ENCODE measurements around the gene TRPT1.

Gene TRPT1

DNA sequence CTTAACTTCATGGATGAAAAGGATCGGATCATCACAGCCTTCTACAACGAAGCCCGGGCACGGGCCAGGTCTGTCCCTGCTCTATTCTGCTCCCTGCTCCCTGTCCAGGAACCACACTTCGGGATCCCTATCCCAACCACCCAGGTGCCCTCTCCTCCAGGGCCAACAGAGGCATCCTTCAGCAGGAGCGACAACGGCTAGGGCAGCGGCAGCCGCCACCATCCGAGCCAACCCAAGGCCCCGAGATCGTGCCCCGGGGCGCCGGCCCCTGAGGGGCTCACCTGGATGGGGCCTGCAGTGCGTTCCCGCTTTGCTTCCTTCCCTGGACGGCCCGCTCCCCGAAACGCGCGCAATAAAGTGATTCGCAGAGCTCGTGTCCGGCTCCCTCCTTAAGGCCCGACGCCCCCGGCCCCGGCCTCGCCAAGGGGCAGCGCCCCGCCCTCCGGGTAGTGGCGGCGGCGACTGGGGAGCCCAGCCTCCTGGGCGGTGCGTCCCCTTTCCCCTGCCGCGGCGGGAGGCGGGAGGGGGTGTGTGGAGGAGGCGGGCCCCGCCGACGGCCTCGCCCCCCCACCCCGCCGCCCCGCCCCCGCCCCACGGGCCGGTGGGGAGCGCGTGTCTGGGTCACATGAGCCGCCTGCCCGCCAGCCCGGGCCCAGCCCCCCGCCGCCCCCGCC, 8.1 kb upstream of the TRPT1 start, which contains the start of gene VEGFB:
Gene VEGFB, plus strand, starts transcription at position 672 of the 674 bp plus-strand sequence. CDS start 250 bp downstream, outside the sequence.
- peak within 1 kb of the TSS; percentile 71 for H3K4me3 ChIP-seq (ENCODE audit: low read depth, low read length)
- DNase-seq (ENCODE audit: low read depth) = no peak

DNA sequence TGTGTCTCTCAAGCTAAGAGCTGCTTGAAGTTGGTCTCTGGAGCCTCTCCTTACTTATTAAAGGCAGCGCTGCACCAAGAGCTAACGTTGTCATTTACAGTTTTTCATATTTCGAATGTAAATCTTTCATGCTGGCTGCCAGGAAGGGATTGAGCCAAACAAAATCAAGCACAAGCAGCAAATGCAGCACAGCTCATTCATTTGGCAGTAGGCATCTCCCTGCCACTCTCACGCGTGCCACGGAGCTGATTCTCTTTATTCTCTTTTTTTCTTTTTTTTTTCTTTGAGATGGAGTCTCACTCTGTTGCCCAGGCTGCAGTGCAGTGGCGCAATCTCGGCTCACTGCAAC, 7.0 kb upstream of the TRPT1 start:
- DNase-seq (ENCODE audit: low read depth) = no peak
- no peak overlapping the region for H3K4me3 ChIP-seq (ENCODE audit: low read depth, low read length)

DNA sequence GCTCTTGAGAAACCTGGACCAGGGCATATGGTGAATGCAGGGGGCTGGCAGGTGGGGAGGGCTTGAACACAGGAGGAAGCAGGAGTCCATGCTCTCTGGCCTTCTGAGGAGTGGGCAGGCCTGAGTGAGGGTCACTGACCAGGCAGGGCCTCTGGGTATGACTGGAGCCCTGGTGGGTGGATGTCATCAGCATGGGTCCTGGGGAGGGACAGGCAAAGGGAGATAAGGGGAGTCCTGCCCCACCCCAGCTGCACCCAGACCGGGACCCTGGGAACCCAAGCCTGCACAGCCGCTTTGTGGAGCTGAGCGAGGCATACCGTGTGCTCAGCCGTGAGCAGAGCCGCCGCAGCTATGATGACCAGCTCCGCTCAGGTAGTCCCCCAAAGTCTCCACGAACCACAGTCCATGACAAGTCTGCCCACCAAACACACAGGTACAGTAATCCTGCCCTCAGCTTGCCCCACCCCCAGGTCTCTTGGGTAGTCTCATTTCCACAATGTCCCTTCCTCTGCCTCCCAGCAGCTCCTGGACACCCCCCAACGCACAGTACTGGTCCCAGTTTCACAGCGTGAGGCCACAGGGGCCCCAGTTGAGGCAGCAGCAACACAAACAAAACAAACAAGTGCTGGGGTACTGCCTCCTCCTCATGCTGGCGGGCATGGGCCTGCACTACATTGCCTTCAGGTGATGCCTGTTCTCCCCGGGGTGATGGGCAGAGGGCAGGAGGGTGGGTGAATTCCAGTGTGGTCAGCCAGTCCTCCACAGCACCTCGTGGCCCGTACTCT, 6.4 kb upstream of the TRPT1 start:
- DNase-seq (ENCODE audit: low read depth) = no peak
- H3K4me3 ChIP-seq (ENCODE audit: low read depth, low read length) = no peak overlapping the region

DNA sequence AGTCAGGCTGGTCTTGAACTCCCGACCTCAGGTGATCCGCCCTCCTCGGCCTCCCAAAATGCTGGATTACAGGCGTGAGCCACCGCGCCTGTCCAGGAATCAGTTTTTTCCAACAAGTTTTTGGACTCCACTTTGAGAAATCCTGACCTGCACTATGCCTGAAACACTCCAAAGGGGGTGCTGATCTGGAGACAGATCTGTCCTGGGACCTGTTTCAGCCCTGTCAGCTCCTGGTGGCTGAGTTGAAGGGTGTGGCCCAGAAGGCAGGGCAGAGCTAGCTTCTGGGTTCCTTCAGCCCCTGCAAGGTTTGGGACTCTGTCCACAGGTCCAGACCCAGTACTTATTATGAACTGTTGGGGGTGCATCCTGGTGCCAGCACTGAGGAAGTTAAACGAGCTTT, 5.6 kb upstream of the TRPT1 start:
- no peak for DNase-seq (ENCODE audit: low read depth)

DNA sequence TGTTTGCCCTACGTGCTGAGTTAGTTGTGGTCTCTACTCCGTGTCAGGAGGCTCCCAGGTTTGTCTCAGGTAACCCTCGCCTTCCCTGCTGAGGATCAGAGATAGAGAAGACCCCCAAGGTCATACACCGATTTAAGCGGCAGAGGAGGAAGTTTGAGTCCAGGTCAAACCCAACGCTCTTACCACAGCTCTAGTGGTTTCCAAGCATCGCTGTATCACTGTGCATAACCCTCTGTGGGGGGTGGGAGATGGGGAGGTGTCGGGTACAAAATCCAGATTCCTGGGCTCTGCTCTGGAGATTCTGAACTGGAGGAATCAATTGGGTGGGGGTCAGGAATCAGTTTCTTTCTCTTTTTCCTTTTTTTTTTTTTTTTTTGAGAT, 5.0 kb upstream of the TRPT1 start:
- DNase-seq (ENCODE audit: low read depth) = no peak
- peak overlapping the region; percentile 73 for H3K4me3 ChIP-seq (ENCODE audit: low read depth, low read length)

More for the DNA sequence above, 5.6 kb upstream of the TRPT1 start:
- no peak overlapping the region for H3K4me3 ChIP-seq (ENCODE audit: low read depth, low read length)

DNA sequence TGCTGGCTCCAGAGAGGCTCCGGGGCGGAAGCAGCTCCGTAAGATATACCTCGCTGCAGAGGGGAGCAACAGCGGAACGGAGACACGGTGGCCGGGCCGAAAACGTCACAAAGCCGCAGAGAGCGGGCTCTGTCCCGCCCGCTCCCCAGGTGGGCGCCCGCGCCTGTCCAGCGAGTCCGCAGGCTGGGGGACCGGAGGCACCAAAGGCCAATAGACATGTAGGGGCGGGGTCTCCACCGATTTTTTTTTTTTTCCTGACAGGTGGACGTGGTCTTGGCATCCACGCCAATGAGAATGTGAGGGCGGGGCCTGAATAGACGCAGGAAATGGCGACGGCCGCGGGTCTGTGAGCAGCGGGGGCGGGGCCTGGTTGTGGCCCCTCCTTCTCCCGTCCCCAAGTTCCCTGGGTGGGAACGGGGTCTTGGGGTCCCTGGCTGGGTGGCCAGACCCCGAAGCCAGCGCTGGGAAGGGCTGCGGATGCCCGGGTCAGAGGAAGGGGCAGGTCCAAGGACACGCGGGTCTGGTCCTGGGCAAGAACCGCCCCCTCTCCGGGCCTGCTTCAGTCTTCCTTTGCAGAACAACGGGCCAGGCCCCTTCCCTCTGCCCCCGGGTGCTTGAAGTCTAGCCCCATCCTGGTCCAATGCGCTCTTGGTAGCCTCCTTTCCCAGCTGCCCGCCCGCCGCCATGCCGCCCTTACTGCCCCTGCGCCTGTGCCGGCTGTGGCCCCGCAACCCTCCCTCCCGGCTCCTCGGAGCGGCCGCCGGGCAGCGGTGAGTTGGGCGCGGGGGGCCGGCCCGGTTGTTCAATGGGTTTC, 4.4 kb upstream of the TRPT1 start, which contains the start of gene DNAJC4:
Gene DNAJC4, plus strand, starts transcription at position 378 of the 814 bp plus-strand sequence. Its CDS starts 307 bp downstream, at position 685.
- peak within 1 kb of the TSS; percentile 73 for H3K4me3 ChIP-seq (ENCODE audit: low read depth, low read length)
- no peak for DNase-seq (ENCODE audit: low read depth)

DNA sequence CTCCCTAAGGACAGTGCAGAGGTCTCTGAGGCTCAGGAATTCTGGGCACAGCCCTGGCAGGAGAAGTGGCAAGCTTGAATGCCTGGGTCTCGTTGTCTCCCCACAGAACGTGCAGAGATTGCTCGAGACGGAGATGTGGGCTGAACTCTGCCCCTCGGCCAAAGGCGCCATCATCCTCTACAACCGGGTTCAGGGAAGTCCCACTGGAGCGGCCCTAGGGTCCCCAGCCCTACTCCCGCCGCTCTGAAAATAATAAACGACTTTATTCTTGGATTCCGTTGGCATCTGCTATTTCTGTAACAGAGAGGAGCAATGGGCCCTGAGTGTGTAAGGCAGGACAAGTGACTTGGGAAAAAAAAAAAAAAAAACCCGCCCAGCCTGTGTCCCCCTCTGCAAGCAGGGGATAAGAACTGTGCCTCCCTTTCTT, 3.8 kb upstream of the TRPT1 start:
- H3K4me3 ChIP-seq (ENCODE audit: low read depth, low read length) = peak overlapping the region; percentile 73
- DNase-seq (ENCODE audit: low read depth) = no peak

DNA sequence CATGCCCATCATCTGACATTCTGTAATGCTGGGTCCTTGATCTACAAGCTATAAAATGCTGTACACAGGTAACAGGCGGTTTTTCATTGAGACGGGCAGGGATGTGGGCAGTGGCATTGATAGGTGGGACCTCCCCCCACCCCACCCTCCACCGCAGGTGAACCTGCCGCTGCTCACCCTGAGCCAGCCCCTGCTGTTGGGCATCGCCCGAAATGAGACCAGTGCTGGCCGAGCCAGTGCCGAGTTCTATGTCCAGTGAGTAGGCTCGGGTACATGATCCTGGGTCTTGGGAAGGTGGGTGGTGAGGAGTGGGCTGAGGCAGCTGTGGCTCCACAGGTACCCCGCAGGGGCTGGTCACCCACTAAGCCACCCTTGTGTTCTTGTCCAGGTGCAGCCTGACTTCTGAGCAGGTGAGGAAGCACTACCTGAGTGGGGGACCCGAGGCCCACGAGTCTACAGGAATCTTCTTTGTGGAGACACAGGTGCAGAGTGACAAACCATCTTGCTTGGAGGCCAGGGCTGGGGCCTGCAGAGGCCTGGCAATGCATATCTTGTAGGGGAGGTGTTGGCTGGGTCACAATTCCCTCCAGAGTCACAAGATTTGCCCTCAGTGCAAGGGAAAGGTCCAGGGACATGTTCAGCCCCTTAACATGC, 3.2 kb upstream of the TRPT1 start:
- no peak overlapping the region for H3K4me3 ChIP-seq (ENCODE audit: low read depth, low read length)
- DNase-seq (ENCODE audit: low read depth) = no peak

DNA sequence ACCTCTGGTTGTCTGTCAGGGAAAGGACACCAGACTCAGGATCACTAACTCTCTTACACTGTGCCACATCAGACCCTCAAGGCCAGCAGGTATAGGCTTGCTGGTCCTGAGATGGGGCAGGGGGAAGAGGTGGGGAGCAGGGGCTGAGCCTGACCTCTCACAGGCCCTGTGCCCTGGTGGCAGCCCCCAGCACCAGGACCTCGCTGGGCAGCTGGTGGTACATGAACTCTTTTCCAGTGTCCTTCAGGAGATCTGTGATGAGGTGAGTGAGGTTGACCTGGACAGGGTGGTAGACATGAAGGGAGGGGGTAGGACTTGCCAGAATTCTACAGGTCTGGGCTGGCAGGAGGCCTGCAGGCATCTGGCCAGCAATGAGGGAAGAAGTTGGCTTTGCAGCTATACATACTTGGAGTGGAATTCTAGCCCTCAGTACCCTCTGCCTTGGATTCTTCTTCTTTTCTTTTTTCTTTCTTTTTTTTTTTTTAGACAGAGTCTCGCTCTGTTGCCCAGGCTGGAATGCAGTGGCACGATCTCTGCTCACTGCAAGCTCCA, 1.5 kb upstream of the TRPT1 start:
- peak overlapping the region; percentile 74 for H3K4me3 ChIP-seq (ENCODE audit: low read depth, low read length)
- DNase-seq (ENCODE audit: low read depth) = no peak

DNA sequence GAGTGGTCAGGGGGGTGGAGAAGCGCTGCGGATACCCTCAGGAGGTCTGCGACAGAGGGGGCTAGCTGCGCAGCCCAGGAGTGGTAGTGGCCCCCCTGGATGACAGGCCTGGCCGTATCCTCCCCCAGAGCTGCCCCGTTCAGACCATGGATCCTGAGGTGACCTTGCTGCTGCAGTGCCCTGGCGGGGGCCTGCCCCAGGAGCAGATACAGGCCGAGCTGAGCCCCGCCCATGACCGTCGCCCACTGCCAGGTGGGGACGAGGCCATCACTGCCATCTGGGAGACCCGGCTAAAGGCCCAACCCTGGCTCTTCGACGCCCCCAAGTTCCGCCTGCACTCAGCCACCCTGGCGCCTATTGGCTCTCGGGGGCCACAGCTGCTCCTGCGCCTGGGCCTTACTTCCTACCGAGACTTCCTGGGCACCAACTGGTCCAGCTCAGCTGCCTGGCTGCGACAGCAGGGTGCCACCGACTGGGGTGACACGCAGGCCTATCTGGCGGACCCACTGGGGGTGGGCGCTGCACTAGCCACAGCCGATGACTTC, 593 bp upstream of the TRPT1 start:
- no peak for DNase-seq (ENCODE audit: low read depth)
- peak overlapping the region; percentile 74 for H3K4me3 ChIP-seq (ENCODE audit: low read depth, low read length)

DNA sequence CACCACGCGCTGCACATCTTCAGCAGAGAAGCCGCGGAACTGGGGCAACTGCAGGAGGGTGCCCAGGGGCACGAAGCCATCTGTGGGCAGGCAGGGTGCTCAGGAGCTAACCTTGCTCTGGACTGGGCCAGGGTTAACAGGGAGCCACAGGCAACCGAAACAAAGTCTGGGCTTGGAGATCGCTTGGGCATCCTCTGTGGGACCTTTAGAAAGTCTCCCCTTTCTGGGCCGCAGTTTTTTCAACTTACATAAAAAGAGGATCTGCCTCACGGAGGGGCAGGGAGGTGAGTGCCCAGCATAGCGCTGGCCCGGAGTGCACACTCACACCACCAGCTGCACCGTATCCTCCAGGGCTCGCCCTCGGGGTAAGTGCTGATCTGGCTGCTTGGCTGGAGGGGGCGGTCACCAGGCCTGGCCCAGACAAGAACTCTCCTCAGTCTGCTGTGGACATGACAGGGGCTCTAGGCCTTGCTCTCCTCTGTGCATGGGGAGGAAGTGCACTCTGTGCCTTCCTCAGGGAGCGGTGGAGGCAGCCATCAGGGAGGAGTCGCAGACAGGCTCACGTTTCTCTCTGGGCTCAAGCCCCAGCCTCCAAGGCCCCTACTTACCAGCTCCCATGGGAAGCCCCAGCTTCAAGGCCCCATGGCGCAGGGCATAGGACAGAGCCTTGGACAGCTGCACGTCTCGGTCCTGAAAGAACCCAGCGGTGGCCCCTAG, 937 bp downstream of the TRPT1 start:
- DNase-seq (ENCODE audit: low read depth) = no peak
- H3K4me3 ChIP-seq (ENCODE audit: low read depth, low read length) = peak overlapping the region; percentile 74

DNA sequence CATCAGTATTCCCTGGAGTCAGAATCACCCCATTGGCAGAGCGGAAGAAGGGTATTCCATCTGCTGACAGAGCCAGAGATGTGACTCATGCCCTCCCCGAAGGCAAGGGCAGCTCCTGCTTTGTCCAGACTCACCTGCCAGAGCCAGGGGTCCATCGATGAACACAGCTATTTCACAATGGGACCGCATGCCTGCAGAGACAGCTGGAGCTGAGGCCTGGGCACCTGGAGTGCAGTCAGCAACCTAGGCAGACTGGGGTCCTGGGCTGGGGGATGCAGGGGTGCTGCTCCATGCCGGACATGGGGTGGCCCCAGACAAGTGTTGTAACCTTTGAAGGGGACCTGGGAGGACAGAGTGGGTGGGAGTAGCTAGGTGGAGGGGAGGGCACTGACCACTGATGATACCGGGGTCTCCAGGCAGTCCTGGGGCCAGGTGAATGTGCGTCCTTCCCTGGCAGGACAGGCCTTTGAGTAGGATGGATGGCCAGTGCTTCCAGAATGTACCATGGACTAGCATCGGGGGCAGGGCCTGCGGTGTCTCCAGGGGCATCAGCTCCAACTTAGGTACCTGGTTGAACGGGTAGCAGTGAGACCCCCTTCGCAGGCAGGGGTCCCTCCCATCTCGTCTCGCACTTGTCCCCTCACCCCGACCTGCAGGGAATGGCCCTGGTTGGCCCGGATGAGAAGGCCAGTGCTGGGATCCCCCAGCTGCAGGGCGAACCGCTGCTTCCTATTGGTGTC, 1.7 kb downstream of the TRPT1 start:
- no peak overlapping the region for H3K4me3 ChIP-seq (ENCODE audit: low read depth, low read length)
- DNase-seq (ENCODE audit: low read depth) = no peak

DNA sequence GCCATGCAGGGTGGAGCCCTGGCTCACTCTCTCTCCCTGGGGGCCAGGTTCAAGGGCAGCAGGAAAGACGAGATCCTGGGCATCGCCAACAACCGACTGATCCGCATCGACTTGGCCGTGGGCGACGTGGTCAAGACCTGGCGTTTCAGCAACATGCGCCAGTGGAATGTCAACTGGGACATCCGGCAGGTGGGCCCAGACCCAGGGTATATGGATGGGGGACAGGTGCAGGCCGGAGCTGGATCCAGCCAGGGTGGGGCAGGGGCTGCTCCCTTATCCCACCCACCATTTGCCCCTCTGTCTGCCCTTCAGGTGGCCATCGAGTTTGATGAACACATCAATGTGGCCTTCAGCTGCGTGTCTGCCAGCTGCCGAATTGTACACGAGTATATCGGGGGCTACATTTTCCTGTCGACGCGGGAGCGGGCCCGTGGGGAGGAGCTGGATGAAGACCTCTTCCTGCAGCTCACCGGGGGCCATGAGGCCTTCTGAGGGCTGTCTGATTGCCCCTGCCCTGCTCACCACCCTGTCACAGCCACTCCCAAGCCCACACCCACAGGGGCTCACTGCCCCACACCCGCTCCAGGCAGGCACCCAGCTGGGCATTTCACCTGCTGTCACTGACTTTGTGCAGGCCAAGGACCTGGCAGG, 2.9 kb downstream of the TRPT1 start:
- no peak overlapping the region for H3K4me3 ChIP-seq (ENCODE audit: low read depth, low read length)
- DNase-seq (ENCODE audit: low read depth) = no peak

DNA sequence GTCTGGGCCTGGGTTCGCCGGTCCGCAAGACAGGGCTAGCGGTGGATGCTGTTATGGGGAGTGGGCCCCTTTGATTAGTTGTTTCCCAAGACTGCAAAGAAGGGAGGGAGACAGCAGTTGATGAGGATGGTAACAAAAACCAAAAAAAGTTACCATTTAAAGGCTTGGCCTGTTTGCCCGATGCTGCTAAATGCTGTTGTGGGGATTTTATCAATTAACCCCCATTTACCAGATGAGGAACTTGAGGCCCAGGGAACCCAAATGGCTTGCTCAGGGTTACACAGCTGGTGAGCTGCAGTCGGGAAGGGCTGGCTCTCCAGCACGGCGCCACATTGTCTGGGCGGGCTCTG, 3.4 kb downstream of the TRPT1 start:
- H3K4me3 ChIP-seq (ENCODE audit: low read depth, low read length) = no peak overlapping the region
- no peak for DNase-seq (ENCODE audit: low read depth)

DNA sequence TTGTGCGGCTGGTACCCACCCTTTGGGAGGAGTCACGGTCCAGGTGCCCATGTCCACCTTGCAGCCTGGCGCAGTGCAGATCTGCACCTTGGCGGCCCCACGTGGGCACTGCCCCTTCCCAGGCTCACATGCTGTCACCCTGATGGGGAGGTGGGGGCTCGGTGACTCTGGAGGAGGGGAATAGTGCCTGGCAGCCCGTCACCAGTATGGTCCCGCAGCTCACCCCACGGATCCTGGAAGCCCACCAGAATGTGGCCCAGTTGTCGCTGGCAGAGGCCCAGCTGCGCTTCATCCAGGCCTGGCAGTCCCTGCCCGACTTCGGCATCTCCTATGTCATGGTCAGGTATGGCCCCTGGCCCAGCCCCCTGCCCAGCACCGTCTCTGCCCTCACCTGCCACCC, 5.2 kb downstream of the TRPT1 start:
- no peak for DNase-seq (ENCODE audit: low read depth)
- H3K4me3 ChIP-seq (ENCODE audit: low read depth, low read length) = no peak overlapping the region

DNA sequence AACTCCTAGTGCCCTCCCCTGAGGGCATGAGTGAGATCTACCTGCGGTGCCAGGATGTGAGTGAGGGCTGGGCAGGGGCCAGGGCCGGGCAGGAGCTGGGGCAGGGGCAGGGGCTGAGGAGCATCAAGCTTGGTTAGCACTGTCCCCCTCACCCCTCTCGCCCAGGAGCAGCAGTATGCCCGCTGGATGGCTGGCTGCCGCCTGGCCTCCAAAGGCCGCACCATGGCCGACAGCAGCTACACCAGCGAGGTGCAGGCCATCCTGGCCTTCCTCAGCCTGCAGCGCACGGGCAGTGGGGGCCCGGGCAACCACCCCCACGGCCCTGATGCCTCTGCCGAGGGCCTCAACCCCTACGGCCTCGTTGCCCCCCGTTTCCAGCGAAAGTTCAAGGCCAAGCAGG, 5.7 kb downstream of the TRPT1 start:
- no peak overlapping the region for H3K4me3 ChIP-seq (ENCODE audit: low read depth, low read length)
- DNase-seq (ENCODE audit: low read depth) = no peak

DNA sequence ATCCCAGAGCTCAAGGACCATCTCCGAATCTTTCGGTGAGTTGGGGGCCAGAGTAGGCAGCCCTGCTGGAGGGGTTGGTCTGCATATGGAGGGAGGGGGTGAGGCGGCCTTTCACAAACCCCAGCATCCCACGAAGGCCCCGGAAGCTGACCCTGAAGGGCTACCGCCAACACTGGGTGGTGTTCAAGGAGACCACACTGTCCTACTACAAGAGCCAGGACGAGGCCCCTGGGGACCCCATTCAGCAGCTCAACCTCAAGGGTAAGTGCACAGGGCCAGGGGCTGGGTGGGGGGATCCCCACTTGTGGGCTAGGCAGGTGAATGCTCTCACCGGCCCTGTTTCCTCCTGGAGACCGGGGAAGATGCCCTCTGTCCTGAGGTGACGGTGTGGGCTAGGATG, 6.2 kb downstream of the TRPT1 start:
- no peak overlapping the region for H3K4me3 ChIP-seq (ENCODE audit: low read depth, low read length)
- no peak for DNase-seq (ENCODE audit: low read depth)

DNA sequence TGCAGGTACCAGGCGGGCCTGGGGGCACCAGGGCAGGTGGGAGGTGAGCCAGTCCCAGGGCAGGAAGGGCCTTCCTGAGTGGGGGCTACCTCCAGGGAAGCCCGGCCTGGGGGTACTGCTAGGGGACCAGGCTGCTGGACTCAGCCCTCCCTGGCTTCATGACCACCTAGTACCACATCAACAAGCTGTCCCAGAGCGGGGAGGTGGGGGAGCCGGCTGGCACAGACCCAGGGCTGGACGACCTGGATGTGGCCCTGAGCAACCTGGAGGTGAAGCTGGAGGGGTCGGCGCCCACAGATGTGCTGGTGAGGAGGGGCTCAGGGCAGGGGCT, 6.7 kb downstream of the TRPT1 start:
- no peak for DNase-seq (ENCODE audit: low read depth)
- no peak overlapping the region for H3K4me3 ChIP-seq (ENCODE audit: low read depth, low read length)

All from skeletal muscle cell (primary cell).